Measurements from ENCODE around the gene DROSHA.

DROSHA gene

GRCh38 chr5:31496301-31496700 lies 35.6 kb downstream of the DROSHA start:
- Mint-ChIP-seq H3K27ac (no peak overlapping the region), H3K36me3 (peaks cover 51% of the 10 kb centered on the region), H3K4me3 (no peak overlapping the region), H3K4me1 (no peaks in the 10 kb centered on the region), H3K27me3 (no peaks in the 10 kb centered on the region), H3K9me3 (no peaks in the 10 kb centered on the region)
- no peak for DNase-seq
- CTCF ChIA-PET: no interaction called here

DNA sequence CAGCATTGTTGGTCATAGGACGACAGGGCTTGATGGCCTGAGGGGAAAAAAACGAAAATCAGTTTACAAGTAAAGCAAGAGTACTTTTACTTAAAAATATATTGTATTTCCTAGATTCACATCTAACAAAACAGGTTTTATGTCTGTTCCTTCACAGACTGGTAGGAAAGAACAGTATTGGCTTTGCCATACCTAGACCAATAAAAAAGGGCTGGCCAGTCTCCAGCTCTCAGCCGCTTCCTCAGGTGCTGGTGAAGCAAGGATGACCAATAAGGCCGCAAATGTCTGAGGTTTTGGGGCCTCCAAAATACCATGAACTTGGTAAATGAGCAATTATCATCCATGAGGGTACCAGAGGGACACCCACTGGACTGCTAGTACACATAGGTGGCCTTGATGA lies 36.6 kb downstream of the DROSHA start:
- Mint-ChIP-seq H3K4me3 (no peak overlapping the region), H3K27ac (no peak overlapping the region), H3K27me3 (no peaks in the 10 kb centered on the region), H3K4me1 (no peaks in the 10 kb centered on the region), H3K36me3 (peaks cover 53% of the 10 kb centered on the region), H3K9me3 (no peaks in the 10 kb centered on the region)
- DNase-seq: no peak
- CTCF ChIA-PET: no interaction called here

DNA sequence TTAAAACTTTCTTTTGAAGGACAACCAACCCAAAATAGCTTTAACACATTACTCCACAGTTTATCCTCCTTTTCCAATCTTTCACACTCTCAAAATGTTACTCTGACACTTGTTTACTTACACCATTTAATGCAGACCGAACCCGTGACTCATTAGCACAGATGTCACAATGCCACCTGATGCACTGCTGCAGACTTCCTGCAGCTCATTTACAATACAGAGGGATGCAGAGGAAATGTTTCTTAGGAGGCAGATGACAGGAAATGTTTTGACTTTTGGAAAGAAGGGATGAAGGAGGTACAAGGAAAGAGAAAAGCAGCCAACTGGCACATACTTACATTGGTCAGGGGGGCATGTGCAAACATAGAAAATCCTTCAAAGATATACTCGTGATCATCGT lies 39.0 kb downstream of the DROSHA start:
- Mint-ChIP-seq H3K27me3 (no peaks in the 10 kb centered on the region), H3K4me1 (no peaks in the 10 kb centered on the region), H3K36me3 (peaks cover 57% of the 10 kb centered on the region), H3K27ac (no peak overlapping the region), H3K9me3 (no peaks in the 10 kb centered on the region), H3K4me3 (no peak overlapping the region)
- CTCF ChIA-PET: interaction anchor here (1.2 kb wide), 1 partner anchor 10 kb away, joined by 5 read pairs; no protein-coding TSS in a partner anchor
- DNase-seq: no peak

GRCh38 chr5:31487506-31487905 lies 44.4 kb downstream of the DROSHA start:
- no peak overlapping the region for H3K27ac Mint-ChIP-seq
- CTCF ChIA-PET: no interaction called here
- H3K36me3 Mint-ChIP-seq: peaks cover 40% of the 10 kb centered on the region
- DNase-seq: no peak
- no peaks in the 10 kb centered on the region for H3K4me1 Mint-ChIP-seq
- no peaks in the 10 kb centered on the region for H3K9me3 Mint-ChIP-seq
- no peak overlapping the region for H3K4me3 Mint-ChIP-seq
- no peaks in the 10 kb centered on the region for H3K27me3 Mint-ChIP-seq

DNA sequence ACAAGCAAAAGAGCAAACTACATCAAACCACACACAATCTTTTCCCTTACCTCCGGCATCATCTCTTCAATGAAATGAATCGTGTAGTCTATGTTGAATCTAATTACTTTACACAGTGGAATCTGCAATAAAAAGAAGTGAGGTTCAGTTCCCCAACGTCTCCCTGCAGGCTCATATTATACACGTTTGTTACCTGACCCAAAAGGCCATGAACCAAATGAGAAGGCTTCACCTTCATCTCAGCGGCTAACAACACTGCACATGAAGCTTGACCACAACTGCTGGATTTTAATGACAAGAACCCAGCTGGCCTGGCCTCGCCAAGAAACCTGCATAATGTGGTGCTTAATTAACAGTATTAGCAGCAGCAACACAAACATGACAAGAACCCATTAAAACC lies 45.5 kb downstream of the DROSHA start:
- Mint-ChIP-seq H3K4me1 (no peaks in the 10 kb centered on the region), H3K36me3 (peaks cover 45% of the 10 kb centered on the region), H3K27me3 (no peaks in the 10 kb centered on the region), H3K4me3 (no peak overlapping the region), H3K27ac (no peak overlapping the region), H3K9me3 (no peaks in the 10 kb centered on the region)
- CTCF ChIA-PET: no interaction called here
- DNase-seq: no peak

- Mint-ChIP-seq H3K27me3 (no peaks in the 10 kb centered on the region), H3K4me1 (no peaks in the 10 kb centered on the region), H3K36me3 (peaks cover 43% of the 10 kb centered on the region), H3K9me3 (no peaks in the 10 kb centered on the region), H3K27ac (no peak overlapping the region), H3K4me3 (no peak overlapping the region)
- DNase-seq: no peak
- CTCF ChIA-PET: no interaction called here
These were observed 46.3 kb downstream of the DROSHA start for GRCh38 chr5:31485376-31486207.

GRCh38 chr5:31481531-31482165 lies 50.2 kb downstream of the DROSHA start:
- Mint-ChIP-seq H3K9me3 (no peaks in the 10 kb centered on the region), H3K27ac (no peak overlapping the region), H3K27me3 (no peaks in the 10 kb centered on the region), H3K4me1 (no peaks in the 10 kb centered on the region), H3K4me3 (no peak overlapping the region), H3K36me3 (peaks cover 30% of the 10 kb centered on the region)
- CTCF ChIA-PET: interaction anchor here (1.3 kb wide), 1 partner anchor 11 kb away, joined by 5 read pairs; no protein-coding TSS in a partner anchor
- no peak for DNase-seq

- DNase-seq: no peak
- Mint-ChIP-seq H3K36me3 (peaks cover 31% of the 10 kb centered on the region), H3K9me3 (no peaks in the 10 kb centered on the region), H3K27ac (no peak overlapping the region), H3K4me1 (no peaks in the 10 kb centered on the region), H3K27me3 (no peaks in the 10 kb centered on the region), H3K4me3 (no peak overlapping the region)
- CTCF ChIA-PET: no interaction called here
These were observed 52.2 kb downstream of the DROSHA start for GRCh38 chr5:31479706-31480105.

GRCh38 chr5:31478901-31479300 lies 53.0 kb downstream of the DROSHA start:
- no peaks in the 10 kb centered on the region for H3K27me3 Mint-ChIP-seq
- H3K36me3 Mint-ChIP-seq: peaks cover 29% of the 10 kb centered on the region
- DNase-seq: no peak
- CTCF ChIA-PET: no interaction called here
- H3K27ac Mint-ChIP-seq: no peak overlapping the region
- no peaks in the 10 kb centered on the region for H3K4me1 Mint-ChIP-seq
- no peaks in the 10 kb centered on the region for H3K9me3 Mint-ChIP-seq
- no peak overlapping the region for H3K4me3 Mint-ChIP-seq

DNA sequence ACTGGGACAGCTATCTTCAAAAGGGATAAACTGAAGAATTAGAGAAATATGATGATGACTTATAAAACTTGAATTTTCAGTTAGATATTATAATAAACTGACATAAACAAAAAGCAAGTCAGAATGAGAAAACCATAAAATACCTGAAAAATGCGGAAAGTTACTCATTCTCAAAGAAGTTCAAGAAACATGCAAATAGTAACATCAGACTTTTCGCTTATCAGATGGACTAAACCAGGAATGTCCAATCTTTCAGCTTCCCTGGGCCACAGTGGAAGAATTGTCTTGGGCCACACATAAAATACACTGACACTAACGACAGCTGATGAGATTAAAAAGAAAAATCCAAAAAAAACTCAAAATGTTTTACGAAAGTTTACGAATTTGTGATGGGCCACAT lies 53.9 kb downstream of the DROSHA start:
- H3K4me1 Mint-ChIP-seq: no peaks in the 10 kb centered on the region
- no peaks in the 10 kb centered on the region for H3K27me3 Mint-ChIP-seq
- CTCF ChIA-PET: no interaction called here
- H3K4me3 Mint-ChIP-seq: no peak overlapping the region
- H3K27ac Mint-ChIP-seq: no peak overlapping the region
- DNase-seq: no peak
- no peaks in the 10 kb centered on the region for H3K9me3 Mint-ChIP-seq
- H3K36me3 Mint-ChIP-seq: peaks cover 29% of the 10 kb centered on the region

- no peak for DNase-seq
- CTCF ChIA-PET: no interaction called here
- Mint-ChIP-seq H3K4me1 (no peaks in the 10 kb centered on the region), H3K36me3 (peaks cover 31% of the 10 kb centered on the region), H3K27ac (no peak overlapping the region), H3K9me3 (no peaks in the 10 kb centered on the region), H3K4me3 (no peak overlapping the region), H3K27me3 (no peaks in the 10 kb centered on the region)
These were observed 54.4 kb downstream of the DROSHA start for GRCh38 chr5:31477516-31477915.

GRCh38 chr5:31476738-31477141 lies 55.2 kb downstream of the DROSHA start:
- Mint-ChIP-seq H3K9me3 (no peaks in the 10 kb centered on the region), H3K36me3 (peaks cover 27% of the 10 kb centered on the region), H3K4me1 (no peaks in the 10 kb centered on the region), H3K4me3 (no peak overlapping the region), H3K27ac (no peak overlapping the region), H3K27me3 (no peaks in the 10 kb centered on the region)
- no peak for DNase-seq
- CTCF ChIA-PET: no interaction called here

GRCh38 chr5:31471916-31472315 lies 60.0 kb downstream of the DROSHA start:
- Mint-ChIP-seq H3K36me3 (peaks cover 36% of the 10 kb centered on the region), H3K4me1 (no peaks in the 10 kb centered on the region), H3K27me3 (no peaks in the 10 kb centered on the region), H3K4me3 (no peak overlapping the region), H3K27ac (no peak overlapping the region), H3K9me3 (peaks cover 1% of the 10 kb centered on the region)
- DNase-seq: no peak
- CTCF ChIA-PET: no interaction called here

- no peak for DNase-seq
- H3K4me1 Mint-ChIP-seq: no peaks in the 10 kb centered on the region
- H3K4me3 Mint-ChIP-seq: no peak overlapping the region
- peaks cover 41% of the 10 kb centered on the region for H3K36me3 Mint-ChIP-seq
- H3K9me3 Mint-ChIP-seq: peaks cover 4% of the 10 kb centered on the region
- CTCF ChIA-PET: no interaction called here
- no peak overlapping the region for H3K27ac Mint-ChIP-seq
- H3K27me3 Mint-ChIP-seq: no peaks in the 10 kb centered on the region
These were observed 60.9 kb downstream of the DROSHA start for GRCh38 chr5:31471040-31471439.

GRCh38 chr5:31470608-31471007 lies 61.3 kb downstream of the DROSHA start:
- no peak for DNase-seq
- Mint-ChIP-seq H3K27ac (no peak overlapping the region), H3K9me3 (peaks cover 5% of the 10 kb centered on the region), H3K4me1 (no peaks in the 10 kb centered on the region), H3K4me3 (no peak overlapping the region), H3K36me3 (peaks cover 43% of the 10 kb centered on the region), H3K27me3 (no peaks in the 10 kb centered on the region)
- CTCF ChIA-PET: no interaction called here
